ENCODE measurements around the gene BSND.

GRCh38 chr1:54979327-54979891, 19.3 kb upstream of the BSND start:
- TF ChIP-seq CTCF (IDR thresholded peaks at IDR 0.05; ENCODE audit: low read depth, low read length) = no peak
- TF ChIP-seq POLR2A (IDR thresholded peaks at IDR 0.05; ENCODE audit: extremely low read depth, insufficient read length) = no peak
- TF ChIP-seq MYC (IDR thresholded peaks at IDR 0.05; ENCODE audit: low read depth, low read length) = no peak

All from NB4 (cell line).